H1 (cell line): ENCODE data around the gene PACSIN2. TPM values are rescaled to one million over a fixed set of nuclear protein-coding genes. Genes with fewer than 3 reads are reported as not detected.

ENCODE experiments used
- BACH1 ChIP-seq: IDR thresholded peaks from 2 replicates; pipeline ENCODE4 v1.6.1; 2012; ENCODE audit warnings: low read length, improper control_type of control experiment
- CHD7 ChIP-seq: fragments of 300-600 bp; sonication (generic); IDR thresholded peaks from 2 replicates; pipeline ENCODE4 v1.7.1; 2012; ENCODE audit warnings: low read length, moderate library complexity, mild to moderate bottlenecking, inconsistent platforms; ENCODE audit not compliant: insufficient replicate concordance
- CREB1 ChIP-seq: IDR thresholded peaks from 2 replicates; pipeline ENCODE4 v1.6.1; 2012; ENCODE audit warnings: inconsistent platforms
- EGR1 ChIP-seq: IDR thresholded peaks from 2 replicates; pipeline ENCODE4 v1.6.1; 2011; ENCODE audit warnings: low read depth, low read length, borderline replicate concordance
- HDAC6 ChIP-seq: IDR thresholded peaks from one replicate; pipeline ENCODE4 v1.7.1; 2012; ENCODE audit warnings: low read depth, mild to moderate bottlenecking, inconsistent platforms, low read length, moderate library complexity
- POU5F1 ChIP-seq: IDR thresholded peaks from 2 replicates; pipeline ENCODE4 v1.6.1; 2011; ENCODE audit warnings: low read depth, mild to moderate bottlenecking, low read length, moderate library complexity
- RAD21 ChIP-seq, 2 experiments: IDR thresholded peaks in 1 of 2; conservative IDR thresholded peaks in 1 of 2; 2 replicates each; pipeline ENCODE4 v1.6.1; 2011; ENCODE audit warnings: low read depth in 2 of 2, low read length in 2 of 2, improper control_type of control experiment in 1 of 2, inconsistent platforms in 1 of 2, mild to moderate bottlenecking in 1 of 2, moderate library complexity in 1 of 2
- RBBP5 ChIP-seq: IDR thresholded peaks from 2 replicates; pipeline ENCODE4 v1.7.1; 2012; ENCODE audit warnings: low read depth, mild to moderate bottlenecking, inconsistent platforms, low read length, moderate library complexity, borderline replicate concordance
- RFX5 ChIP-seq: IDR thresholded peaks from 2 replicates; pipeline ENCODE4 v1.6.1; 2011; ENCODE audit warnings: low read depth, low read length, improper control_type of control experiment, borderline replicate concordance
- SP1 ChIP-seq: IDR thresholded peaks from 2 replicates; pipeline ENCODE4 v1.6.1; 2011; ENCODE audit warnings: low read depth, low read length
- polyA plus RNA-seq, 7 experiments: library from polyadenylated mRNA; depleted of rRNA in 3 of 7; stranded (reverse) in 5 of 7; unstranded in 2 of 7; fragments of >200 nt in 5 of 7; fragments of 200-250 nt in 2 of 7; gene quantifications; 1 replicate in 5 of 7; 2 replicates in 1 of 7; 4 replicates in 1 of 7; pipeline versions ENCODE4 v1.2.1 to v1.2.3, GENCODE V29; 2011 to 2013; ENCODE audit warnings: missing spikeins in 2 of 7, mixed read lengths in 2 of 7
- total RNA-seq: library from RNA; stranded (reverse); fragmentation: NEBNext Ultra II Directional; extraction: Animal tissue kit (Norgen Biotek cat#: 25700); gene quantifications from 2 replicates; pipeline ENCODE4 v1.2.1, GENCODE V29; 2021

Gene PACSIN2
- total and polyA plus RNA-seq, 2 of the 8 experiments (the other 6 are each of a cell fraction or from before 2014, with no cell fraction given) = 44.8 to 64.2 TPM

- no peak for TF ChIP-seq CHD7
- TF ChIP-seq CREB1 = no peak
- TF ChIP-seq RAD21 (IDR thresholded peaks at IDR 0.05 in 1 of 2, conservative IDR thresholded peaks at IDR 0.05 in 1 of 2; ENCODE audit: low read depth in 2 of 2, low read length in 2 of 2) = no peak
- no peak for TF ChIP-seq POU5F1
- no peak for TF ChIP-seq RFX5
- TF ChIP-seq HDAC6 = no peak
- no peak for TF ChIP-seq BACH1
- TF ChIP-seq RBBP5 = no peak
- no peak for TF ChIP-seq SP1
- TF ChIP-seq EGR1 = no peak
Observed at GRCh38 chr22:42950281-42950680, 64.7 kb downstream of the PACSIN2 start (continued).
